Fibroblast of peridontal ligament (primary cell): Measurements from ENCODE around the gene IER3IP1.
A peak's percentile ranks its signal among the peaks of the same experiment; 100 is the strongest.
"Not testable (repeated sequence)": the region's sequence is repeated elsewhere in the genome, so short reads cannot be mapped to it uniquely, and the experiment has no call there.

ENCODE experiments used
- DNase-seq: peaks from one replicate; pipeline ENCODE4 v3.0.0-alpha.2; 2010; ENCODE audit errors: extremely low read depth

The IER3IP1 gene

GRCh38 chr18:47160256-47160655, 15.9 kb downstream of the IER3IP1 start:
- no peak for DNase-seq

GRCh38 chr18:47158404-47158803, 17.8 kb downstream of the IER3IP1 start:
- DNase-seq: not testable (repeated sequence)

- no peak for DNase-seq
These were observed 24.7 kb downstream of the IER3IP1 start for GRCh38 chr18:47151439-47151838.

GRCh38 chr18:47150824-47151366, 25.3 kb downstream of the IER3IP1 start:
- no peak for DNase-seq

- DNase-seq: peak; percentile 70
These were observed 25.9 kb downstream of the IER3IP1 start, which contains the start of gene HDHD2 for GRCh38 chr18:47150029-47150823. Gene HDHD2, minus strand, starts transcription at chr18:47150500. Its CDS starts 14,061 bp downstream, at chr18:47136439.

GRCh38 chr18:47149457-47150028, 26.6 kb downstream of the IER3IP1 start:
- peak; percentile 6 for DNase-seq

- no peak for DNase-seq
These were observed 30.0 kb downstream of the IER3IP1 start for GRCh38 chr18:47146206-47146605.

GRCh38 chr18:47143899-47144485, 32.2 kb downstream of the IER3IP1 start:
- no peak for DNase-seq

- DNase-seq: no peak
These were observed 33.0 kb downstream of the IER3IP1 start for GRCh38 chr18:47143153-47143552.

- DNase-seq: no peak
These were observed 34.9 kb downstream of the IER3IP1 start for GRCh38 chr18:47141289-47141688.

GRCh38 chr18:47121146-47121545, 55.0 kb downstream of the IER3IP1 start:
- DNase-seq: no peak

- DNase-seq: no peak
These were observed 55.7 kb downstream of the IER3IP1 start for GRCh38 chr18:47120428-47120827.

GRCh38 chr18:47118981-47119380, 57.2 kb downstream of the IER3IP1 start:
- DNase-seq: peak; percentile 36

GRCh38 chr18:47115205-47115604, 61.0 kb downstream of the IER3IP1 start:
- DNase-seq: no peak

GRCh38 chr18:47113796-47114540, 62.2 kb downstream of the IER3IP1 start:
- peak; percentile 63 for DNase-seq

- DNase-seq: no peak
These were observed 65.5 kb downstream of the IER3IP1 start for GRCh38 chr18:47110492-47111274.

GRCh38 chr18:47109720-47110119, 66.4 kb downstream of the IER3IP1 start:
- DNase-seq: no peak

- no peak for DNase-seq
These were observed 67.2 kb downstream of the IER3IP1 start for GRCh38 chr18:47108998-47109405.

GRCh38 chr18:47108373-47108772, 67.8 kb downstream of the IER3IP1 start:
- DNase-seq: no peak
